HCT116 (cell line): Measurements from ENCODE around the gene VGF. TPM values are rescaled to one million over a fixed set of nuclear protein-coding genes. Genes with fewer than 3 reads are reported as not detected.

Experiments used
- ATAC-seq: fragments of 200-7000 bp; cut with Tn5 transposase; 2 replicates; pipeline ENCODE4 v1.9.1; 2020; ENCODE audit warnings: mild to moderate bottlenecking, moderate library complexity
- BruUV-seq: library from RNA; stranded (reverse); fragments of 400-500 nt; replicated peaks from 2 replicates; lab custom pipeline; 2021; lab: Mats Ljungman, UMichigan
- CTCF ChIA-PET: fragments of 300-600 bp; sonication (Branson Sonifier 250); formaldehyde crosslinking; loops from one replicate; lab custom pipeline; 2021; ENCODE audit warnings: antibody characterized with exemption; lab: Charles Lee
- POLR2A ChIA-PET: fragments of 300-600, 350-600 bp; sonication (Branson Sonifier 250); formaldehyde crosslinking; loops from one replicate; lab custom pipeline; 2021; ENCODE audit warnings: antibody characterized with exemption; lab: Charles Lee
- RAD21 ChIA-PET, 2 experiments: fragments of 300-600 bp; sonication (Branson Sonifier 250); formaldehyde crosslinking; loops; one replicate each; lab custom pipeline; 2023; ENCODE audit warnings: low total read pairs in 2 of 2; ENCODE audit not compliant: uncharacterized antibody in 2 of 2, unreplicated experiment in 2 of 2, low non-redundant PET in 1 of 2; lab: Charles Lee
- DNase-seq: peaks from one replicate; pipeline ENCODE4 v3.0.0-alpha.2; 2010; ENCODE audit warnings: low read depth, low spot score
- H2AFZ ChIP-seq: fragments of 200-600 bp; shearing (Covaris generic), sonication (generic); 2 replicates; pipeline ENCODE4 v1.6.1; 2017; ENCODE audit warnings: low read depth, mixed run types, mixed read lengths, antibody characterized with exemption, low read length; ENCODE audit not compliant: poor library complexity, severe bottlenecking
- H3K27ac ChIP-seq: 2 replicates; pipeline ENCODE4 v1.5.1; 2012; ENCODE audit warnings: low read depth, low read length
- H3K27me3 ChIP-seq: fragments of 200-600 bp; sonication (generic); 2 replicates; pipeline ENCODE4 v1.6.1; 2016; ENCODE audit warnings: mixed run types, low read length, mixed read lengths; ENCODE audit not compliant: insufficient read depth
- H3K36me3 ChIP-seq, 2 experiments: fragments of 200-500 bp in 1 of 2; fragments of 200-600 bp in 1 of 2; sonication (Bioruptor generic) in 1 of 2; sonication (generic) in 1 of 2; 2 replicates each; pipeline versions ENCODE4 v1.5.1 to v1.6.1; 2014 to 2016; ENCODE audit warnings: low read length in 2 of 2, inconsistent platforms in 1 of 2, mixed read lengths in 1 of 2, mixed run types in 1 of 2; ENCODE audit not compliant: insufficient read depth in 2 of 2, control insufficient read depth in 1 of 2
- H3K4me1 ChIP-seq, 2 experiments: fragments of 200-600 bp in 1 of 2; sonication (generic) in 1 of 2; 2 replicates each; pipeline versions ENCODE4 v1.5.1 to v1.6.1; 2012 to 2017; ENCODE audit warnings: low read length in 2 of 2, inconsistent platforms in 1 of 2, mild to moderate bottlenecking in 1 of 2, mixed read lengths in 1 of 2, mixed run types in 1 of 2, moderate library complexity in 1 of 2; ENCODE audit not compliant: insufficient read depth in 2 of 2, control insufficient read depth in 1 of 2
- H3K4me2 ChIP-seq: fragments of 200-600 bp; sonication (generic); 2 replicates; pipeline ENCODE4 v1.6.1; 2017; ENCODE audit warnings: mixed run types, low read length, mixed read lengths
- H3K4me3 ChIP-seq, 2 experiments: fragments of 200-600 bp in 1 of 2; sonication (generic) in 1 of 2; replicated peaks in 1 of 2; 2 replicates each; pipeline ENCODE4 v1.5.1; 2011 to 2016; ENCODE audit warnings: low read length in 2 of 2, control low read depth in 1 of 2, low read depth in 1 of 2, mild to moderate bottlenecking in 1 of 2, mixed read lengths in 1 of 2, mixed run types in 1 of 2
- H3K79me2 ChIP-seq: fragments of 200-600 bp; sonication (generic); 2 replicates; pipeline ENCODE4 v1.6.1; 2017; ENCODE audit warnings: mild to moderate bottlenecking, mixed run types, low read length, moderate library complexity, mixed read lengths; ENCODE audit not compliant: insufficient read depth
- H3K9ac ChIP-seq: fragments of 200-600 bp; sonication (generic); 2 replicates; pipeline ENCODE4 v1.6.1; 2016; ENCODE audit warnings: low read length, mixed read lengths
- H3K9me2 ChIP-seq: fragments of 200-600 bp; sonication (generic), shearing (Covaris generic); 2 replicates; pipeline ENCODE4 v1.6.1; 2017; ENCODE audit warnings: mixed run types, mild to moderate bottlenecking, moderate library complexity; ENCODE audit not compliant: insufficient read depth
- H3K9me3 ChIP-seq, 2 experiments: fragments of 200-500 bp in 1 of 2; fragments of 200-600 bp in 1 of 2; sonication (Bioruptor generic) in 1 of 2; sonication (generic) in 1 of 2; 2 replicates each; pipeline ENCODE4 v1.6.1; 2014 to 2017; ENCODE audit warnings: low read length in 2 of 2, mixed read lengths in 2 of 2, inconsistent platforms in 1 of 2, low read depth in 1 of 2, mild to moderate bottlenecking in 1 of 2, mixed run types in 1 of 2, moderate library complexity in 1 of 2; ENCODE audit not compliant: control insufficient read depth in 1 of 2, insufficient read depth in 1 of 2
- H4K20me1 ChIP-seq: fragments of 200-600 bp; sonication (generic), shearing (Covaris generic); 2 replicates; pipeline ENCODE4 v1.6.1; 2017; ENCODE audit warnings: mixed run types, mild to moderate bottlenecking, moderate library complexity; ENCODE audit not compliant: insufficient read depth
- ELF1 ChIP-seq: IDR thresholded peaks from 2 replicates; pipeline ENCODE4 v1.6.1; 2012; ENCODE audit warnings: low read depth, borderline replicate concordance
- FOSL1 ChIP-seq: IDR thresholded peaks from 2 replicates; pipeline ENCODE4 v1.6.1; 2012; ENCODE audit warnings: low read depth
- POLR2A ChIP-seq: IDR thresholded peaks from 2 replicates; pipeline ENCODE4 v1.7.0; 2011; ENCODE audit warnings: borderline replicate concordance; ENCODE audit not compliant: insufficient read depth, insufficient read length; ENCODE audit errors: extremely low read depth
- RAD21 ChIP-seq: IDR thresholded peaks from 2 replicates; pipeline ENCODE4 v1.6.1; 2012; ENCODE audit warnings: low read depth, mild to moderate bottlenecking
- SRF ChIP-seq: IDR thresholded peaks from 2 replicates; pipeline ENCODE4 v1.6.1; 2012; ENCODE audit warnings: low read depth
- TCF7L2 ChIP-seq: IDR thresholded peaks from 2 replicates; pipeline ENCODE4 v1.7.0; 2011; ENCODE audit warnings: borderline replicate concordance, inconsistent platforms; ENCODE audit not compliant: insufficient read depth, insufficient read length; ENCODE audit errors: extremely low read depth
- YY1 ChIP-seq: IDR thresholded peaks from 2 replicates; pipeline ENCODE4 v1.6.1; 2011; ENCODE audit warnings: low read length, low read depth, moderate library complexity, mild to moderate bottlenecking; ENCODE audit not compliant: insufficient replicate concordance; ENCODE audit errors: extremely low read depth
- intact Hi-C: fragments of 100-400 bp; cut with micrococcal nuclease; formaldehyde crosslinking; loops from 2 replicates; pipeline ENCODE4 v1.10.0; 2022
- total RNA-seq: library from RNA; stranded (reverse); gene quantifications from one replicate; pipeline ENCODE4 v1.2.1, GENCODE V29; 2021; ENCODE audit not compliant: unreplicated experiment
- TF ChIP-seq, protein P1 (sequence below): IDR thresholded peaks from 2 replicates; pipeline ENCODE4 v1.6.1; 2012
- TF ChIP-seq, protein P2 (sequence below): IDR thresholded peaks from 2 replicates; pipeline ENCODE4 v1.6.1; 2011; ENCODE audit warnings: mild to moderate bottlenecking, low read length, moderate library complexity; ENCODE audit not compliant: insufficient replicate concordance; ENCODE audit errors: extremely low read depth

The VGF gene
- total RNA-seq, 1 experiment from 2014 or later: 43.2 TPM

DNA sequence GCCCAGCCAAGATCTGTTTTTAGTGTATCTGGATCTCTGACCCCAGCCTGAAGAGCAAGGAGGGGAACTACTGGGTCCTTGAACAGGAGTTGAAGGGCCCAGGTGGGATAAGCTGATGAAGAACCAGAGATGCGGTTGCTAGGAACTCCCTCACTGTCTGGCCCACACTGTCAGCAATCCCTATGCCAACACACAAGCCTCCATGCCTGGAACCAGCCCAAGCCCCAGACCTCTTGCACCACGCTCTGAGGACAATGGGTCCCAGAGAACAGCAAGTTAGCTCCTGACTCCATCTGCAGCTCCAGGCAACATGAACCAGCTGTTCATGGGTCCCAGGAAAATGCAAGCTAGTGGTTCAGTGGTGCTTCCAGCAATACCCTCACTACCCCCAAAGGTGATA lies 12.3 kb upstream of the VGF start (continued):
- TF ChIP-seq, protein P1, sequence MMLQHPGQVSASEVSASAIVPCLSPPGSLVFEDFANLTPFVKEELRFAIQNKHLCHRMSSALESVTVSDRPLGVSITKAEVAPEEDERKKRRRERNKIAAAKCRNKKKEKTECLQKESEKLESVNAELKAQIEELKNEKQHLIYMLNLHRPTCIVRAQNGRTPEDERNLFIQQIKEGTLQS: no peak

DNA sequence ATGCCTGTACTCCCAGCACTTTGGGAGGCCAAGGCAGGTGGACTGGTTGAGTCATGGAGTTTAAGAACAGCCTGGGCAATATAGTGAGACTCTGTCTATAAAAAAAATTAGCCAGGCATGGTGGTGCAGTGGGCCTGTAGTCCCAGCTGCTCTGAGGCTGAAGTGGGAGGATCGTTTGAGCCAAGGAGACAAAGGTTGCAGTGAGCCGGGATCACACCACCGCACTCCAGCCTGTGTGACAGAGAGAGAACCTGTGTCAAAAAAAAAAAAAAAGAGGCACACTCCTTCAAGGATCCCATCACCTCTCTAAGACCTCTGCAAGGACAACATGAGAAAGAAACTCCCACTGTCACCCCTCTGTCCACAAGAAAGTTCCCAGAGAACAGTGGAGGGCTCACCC lies 10.3 kb upstream of the VGF start:
- ATAC-seq: no peak
- Histone ChIP-seq H3K36me3 (no peaks in the 10 kb centered on the region), H3K27ac (no peak overlapping the region), H3K4me3 (no peak overlapping the region), H3K9ac (no peak overlapping the region), H3K4me2 (no peak overlapping the region), H3K9me2 (no peaks in the 10 kb centered on the region), H3K27me3 (no peaks in the 10 kb centered on the region), H2AFZ (no peak overlapping the region), H3K9me3 (no peaks in the 10 kb centered on the region), H3K4me1 (peaks cover 14 to 29% of the 10 kb centered on the region in 2 experiments), H3K79me2 (no peaks in the 10 kb centered on the region), H4K20me1 (no peaks in the 10 kb centered on the region)
- no TSS peak for BruUV-seq
- ChIA-PET POLR2A (no interaction called here), RAD21 (no interaction called here), CTCF (interaction anchor here (2.9 kb wide), 1 partner anchor 17 kb away, joined by 20 read pairs; no protein-coding TSS in a partner anchor)
- no peak for DNase-seq
- no peak for TF ChIP-seq RAD21
- no peak for TF ChIP-seq YY1
- TF ChIP-seq SRF: no peak
- no peak for TF ChIP-seq FOSL1
- TF ChIP-seq POLR2A: no peak
- no peak for TF ChIP-seq ELF1
- TF ChIP-seq, protein P2, sequence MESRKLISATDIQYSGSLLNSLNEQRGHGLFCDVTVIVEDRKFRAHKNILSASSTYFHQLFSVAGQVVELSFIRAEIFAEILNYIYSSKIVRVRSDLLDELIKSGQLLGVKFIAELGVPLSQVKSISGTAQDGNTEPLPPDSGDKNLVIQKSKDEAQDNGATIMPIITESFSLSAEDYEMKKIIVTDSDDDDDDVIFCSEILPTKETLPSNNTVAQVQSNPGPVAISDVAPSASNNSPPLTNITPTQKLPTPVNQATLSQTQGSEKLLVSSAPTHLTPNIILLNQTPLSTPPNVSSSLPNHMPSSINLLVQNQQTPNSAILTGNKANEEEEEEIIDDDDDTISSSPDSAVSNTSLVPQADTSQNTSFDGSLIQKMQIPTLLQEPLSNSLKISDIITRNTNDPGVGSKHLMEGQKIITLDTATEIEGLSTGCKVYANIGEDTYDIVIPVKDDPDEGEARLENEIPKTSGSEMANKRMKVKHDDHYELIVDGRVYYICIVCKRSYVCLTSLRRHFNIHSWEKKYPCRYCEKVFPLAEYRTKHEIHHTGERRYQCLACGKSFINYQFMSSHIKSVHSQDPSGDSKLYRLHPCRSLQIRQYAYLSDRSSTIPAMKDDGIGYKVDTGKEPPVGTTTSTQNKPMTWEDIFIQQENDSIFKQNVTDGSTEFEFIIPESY: no peak
- no peak for TF ChIP-seq TCF7L2
- intact Hi-C loops: no loop called here
